ENCODE data around the gene PHYH.
"Not testable (repeated sequence)": the region's sequence is repeated elsewhere in the genome, so short reads cannot be mapped to it uniquely, and the experiment has no call there.

PHYH gene

DNA sequence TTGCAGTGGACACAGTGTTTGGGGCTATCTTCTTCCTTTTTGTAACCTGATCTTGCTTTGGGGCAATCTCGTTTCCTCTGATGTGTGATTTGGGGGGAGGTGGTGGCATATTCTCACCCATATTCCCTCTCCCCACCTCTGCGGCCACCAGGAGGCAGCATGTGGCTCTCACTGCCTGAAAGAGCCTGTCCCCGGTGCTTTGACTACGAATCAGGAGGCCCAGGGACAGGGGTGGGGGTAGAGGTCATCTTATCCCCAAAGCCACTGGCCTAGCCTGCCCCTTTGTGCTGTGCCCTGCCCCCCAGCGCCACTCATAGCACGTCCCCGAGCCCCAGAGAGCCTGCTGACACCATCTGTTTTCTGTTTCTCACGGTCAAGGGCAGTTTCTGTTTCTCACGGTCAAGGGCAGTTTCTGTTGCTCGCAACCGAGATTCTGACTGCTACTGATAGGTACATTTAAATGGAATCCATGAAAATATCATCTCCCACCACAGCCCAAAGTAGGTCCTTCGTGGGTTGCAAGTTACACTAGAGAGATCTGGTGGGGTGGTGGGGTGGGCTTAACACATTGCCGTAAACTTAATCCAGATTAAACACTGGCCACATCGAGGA, 28.2 kb downstream of the PHYH start:
- DNase-seq (ENCODE audit: low spot score): peak; percentile 95

DNA sequence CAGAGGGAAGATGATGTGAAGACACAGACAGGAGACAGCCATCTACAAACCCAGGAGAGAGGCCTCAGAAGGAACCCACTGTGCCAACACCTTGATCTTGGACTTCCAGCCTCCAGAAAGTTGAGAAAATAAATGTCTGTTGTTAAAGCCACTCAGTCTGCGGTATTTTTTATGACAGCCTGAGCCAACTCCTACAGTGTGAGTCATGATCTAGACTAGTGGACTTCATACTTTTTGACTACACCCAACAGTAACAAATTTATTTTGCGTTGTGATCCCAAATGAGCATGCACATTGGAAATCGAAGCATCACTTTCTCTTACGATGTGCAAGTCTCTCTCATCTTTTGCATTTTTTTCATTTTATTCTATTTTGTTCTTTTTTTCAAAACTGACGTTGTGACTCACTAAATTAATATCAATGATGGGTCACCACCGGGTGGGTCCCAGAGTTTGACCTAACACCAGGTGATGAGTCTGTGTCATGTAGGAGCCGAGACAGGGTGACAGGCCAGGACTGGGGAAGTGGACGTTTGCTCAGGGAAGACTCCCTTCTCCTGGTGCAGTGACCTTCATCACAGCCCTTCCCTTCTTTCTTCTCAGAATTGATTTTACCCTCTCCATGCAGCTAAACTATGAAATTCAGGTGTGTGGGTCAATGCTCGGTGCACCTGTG, 28.9 kb downstream of the PHYH start:
- DNase-seq (ENCODE audit: low spot score): no peak

DNA sequence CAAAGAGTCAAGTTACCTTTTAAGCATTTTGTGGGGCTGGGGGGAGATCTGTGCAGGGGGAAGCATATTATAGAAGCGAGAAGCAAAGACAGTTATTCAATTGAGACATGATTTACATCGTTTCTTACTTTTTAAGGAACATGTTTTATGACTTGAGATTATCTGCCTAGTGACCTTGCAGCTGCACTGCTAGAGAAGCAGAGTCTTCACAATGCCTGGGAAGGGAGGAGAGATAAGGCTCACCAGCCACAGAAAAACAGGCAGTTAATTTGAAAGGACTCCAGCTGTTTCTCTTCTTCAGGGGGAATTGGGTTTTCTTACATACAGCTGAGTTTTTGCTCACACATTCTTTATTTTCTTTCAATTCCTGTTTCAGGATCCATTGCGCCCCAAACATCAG, 31.0 kb downstream of the PHYH start:
- no peak for DNase-seq (ENCODE audit: low spot score)

DNA sequence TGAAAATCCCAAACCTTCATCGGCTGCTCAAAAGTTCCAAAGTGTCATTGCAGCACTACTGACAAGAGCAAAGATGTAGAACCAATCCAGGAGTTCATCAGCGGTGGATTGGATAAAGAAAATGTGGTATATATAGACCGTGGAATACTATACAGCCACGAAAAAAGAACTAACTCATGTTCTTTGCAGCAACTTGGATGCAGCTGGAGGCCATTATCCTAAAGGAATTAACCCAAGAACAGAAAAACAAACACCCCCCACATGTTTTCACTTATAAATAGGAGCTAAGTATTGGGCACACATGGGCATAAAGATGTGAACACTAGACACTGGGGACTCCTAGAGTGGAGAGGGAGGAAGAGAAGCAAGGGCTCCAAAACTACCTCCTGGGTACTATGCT, 31.6 kb downstream of the PHYH start:
- DNase-seq (ENCODE audit: low spot score): no peak

DNA sequence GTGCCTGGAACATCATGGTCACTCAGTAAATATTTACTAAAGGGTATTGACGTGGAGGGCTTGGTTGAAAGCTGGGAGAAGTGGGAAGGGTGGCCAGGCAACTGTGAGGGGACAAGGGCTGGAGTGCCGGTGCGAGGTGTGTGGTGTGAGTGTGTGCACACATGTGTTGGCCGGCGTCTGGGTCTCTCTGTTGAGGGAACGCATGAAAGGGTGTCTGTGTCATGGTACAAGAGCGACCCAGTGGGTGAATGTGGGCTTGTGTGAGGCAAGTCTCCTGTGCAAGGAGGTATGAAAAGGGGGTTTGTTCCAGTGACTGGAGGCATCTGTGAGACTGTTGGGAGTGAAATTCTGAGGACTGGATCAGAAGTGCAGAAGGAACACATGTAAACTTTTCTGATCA, 36.3 kb downstream of the PHYH start:
- no peak for DNase-seq (ENCODE audit: low spot score)

DNA sequence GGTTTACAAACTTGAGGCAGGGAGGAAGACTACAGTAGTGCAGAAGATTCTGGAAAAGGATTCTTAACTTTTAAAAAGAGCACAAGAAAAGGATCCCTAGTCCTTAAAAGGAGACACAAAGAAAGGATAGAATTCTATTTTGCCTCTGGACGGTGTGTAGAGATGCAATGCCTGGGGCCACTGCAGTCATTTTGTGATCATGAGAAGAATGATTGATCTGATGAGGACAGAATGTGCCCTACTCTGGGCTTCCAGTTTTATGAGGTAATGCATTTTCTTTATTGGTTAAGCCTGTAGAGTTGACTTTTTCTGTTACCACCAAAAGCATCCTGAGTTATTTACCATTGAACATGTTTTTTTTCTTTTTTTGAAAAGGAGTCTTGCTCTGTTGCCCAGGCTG, 37.4 kb downstream of the PHYH start:
- no peak for DNase-seq (ENCODE audit: low spot score)

DNA sequence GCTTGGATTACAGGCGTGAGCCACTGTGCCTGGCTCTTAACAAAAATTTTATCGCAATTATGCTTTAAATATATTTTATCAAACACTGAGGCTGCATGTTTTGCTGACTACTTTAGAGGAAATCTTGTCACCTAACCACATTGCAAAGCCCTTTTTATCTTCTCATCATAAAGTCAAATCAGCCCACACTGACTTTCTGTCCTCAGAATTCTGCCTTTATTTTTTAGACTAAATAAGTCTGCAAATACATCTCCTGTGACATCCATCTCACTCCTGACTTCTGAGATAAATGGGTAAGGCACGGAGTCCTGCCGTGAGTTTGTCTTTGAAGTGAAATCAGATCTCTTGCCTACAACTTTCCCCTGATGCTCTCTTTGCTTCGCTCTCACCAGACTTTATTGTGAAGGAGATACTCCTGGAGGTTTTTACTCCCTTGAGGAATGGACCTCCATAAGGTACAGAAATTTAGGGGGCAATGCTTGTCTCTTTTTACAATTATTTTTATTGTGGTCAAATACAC, 42.2 kb downstream of the PHYH start:
- DNase-seq (ENCODE audit: low spot score): no peak

DNA sequence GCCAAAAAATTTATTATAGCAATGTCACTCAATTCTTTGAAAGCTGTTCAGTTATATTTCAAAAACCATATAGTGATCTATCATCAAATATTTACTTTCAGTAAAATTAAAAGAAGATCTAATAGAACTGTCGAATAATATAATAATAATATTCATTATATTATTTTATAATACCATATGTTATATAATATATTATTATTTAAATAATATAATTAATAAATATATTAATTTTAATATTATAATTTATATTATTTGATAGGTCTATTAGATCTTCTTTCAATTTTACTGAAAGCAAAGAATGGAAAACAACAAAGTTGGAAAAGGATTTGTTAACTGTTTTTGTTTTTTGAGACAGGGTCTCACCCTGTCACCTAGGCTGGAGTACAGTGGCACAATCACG, 43.2 kb downstream of the PHYH start:
- no peak for DNase-seq (ENCODE audit: low spot score)

DNA sequence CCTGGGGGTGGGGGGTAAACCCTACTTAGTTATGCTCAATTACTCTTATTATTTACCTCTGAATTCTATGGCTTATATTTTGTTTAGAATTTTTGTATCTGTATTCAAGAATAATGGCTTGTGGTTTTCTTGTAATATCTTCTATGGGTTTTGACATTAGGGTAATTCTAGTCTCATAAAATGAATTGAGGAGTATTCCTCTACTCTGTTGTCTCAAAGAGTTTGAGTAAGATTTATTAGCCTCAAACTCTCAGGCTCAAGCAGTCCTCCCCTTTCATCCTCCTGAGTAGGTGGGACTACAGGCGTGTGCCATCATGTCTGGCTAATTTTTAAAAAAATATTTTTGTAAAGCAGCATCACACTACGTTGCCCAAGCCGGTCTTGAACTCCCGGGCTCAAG, 46.1 kb downstream of the PHYH start:
- DNase-seq (ENCODE audit: low spot score): no peak

DNA sequence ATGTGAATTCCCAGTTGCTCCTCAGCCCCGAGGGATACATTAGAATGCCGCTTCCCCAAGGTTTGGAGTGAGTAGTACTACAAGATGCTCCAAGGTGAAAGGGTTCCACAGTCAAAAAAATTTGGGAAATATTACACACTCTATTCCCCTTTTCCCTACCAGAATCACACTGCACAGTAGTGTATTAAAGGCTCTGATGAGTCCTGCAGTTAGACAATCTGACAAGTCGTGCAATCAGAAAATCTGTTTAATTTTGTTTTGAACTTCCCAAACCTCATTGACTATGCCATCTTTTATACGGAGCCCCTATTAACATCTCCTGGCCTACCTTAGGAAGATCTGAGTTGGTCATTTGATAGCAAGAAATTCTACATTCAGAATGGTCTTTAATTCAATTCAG, 52.1 kb downstream of the PHYH start:
- no peak for DNase-seq (ENCODE audit: low spot score)

DNA sequence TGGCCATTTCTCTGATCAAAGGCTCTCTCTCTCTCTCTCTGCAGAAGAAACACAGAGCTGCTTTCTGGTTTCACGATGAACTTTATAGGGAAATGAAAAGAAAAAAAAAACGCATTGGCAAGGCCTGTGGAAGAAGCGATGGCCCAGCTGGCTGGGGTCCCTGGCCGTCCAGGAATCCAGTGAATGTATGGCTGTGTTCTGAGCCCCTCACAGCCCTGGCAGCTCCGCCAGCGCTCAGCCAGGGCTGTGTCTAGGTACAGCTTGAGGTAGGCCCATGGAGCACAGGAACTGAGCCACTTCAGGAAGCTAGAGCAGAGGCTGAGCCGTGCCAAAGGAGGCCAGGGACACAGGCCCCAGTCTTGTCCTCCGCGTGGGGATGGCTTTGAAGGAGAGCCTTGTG, 52.6 kb downstream of the PHYH start:
- no peak for DNase-seq (ENCODE audit: low spot score)

DNA sequence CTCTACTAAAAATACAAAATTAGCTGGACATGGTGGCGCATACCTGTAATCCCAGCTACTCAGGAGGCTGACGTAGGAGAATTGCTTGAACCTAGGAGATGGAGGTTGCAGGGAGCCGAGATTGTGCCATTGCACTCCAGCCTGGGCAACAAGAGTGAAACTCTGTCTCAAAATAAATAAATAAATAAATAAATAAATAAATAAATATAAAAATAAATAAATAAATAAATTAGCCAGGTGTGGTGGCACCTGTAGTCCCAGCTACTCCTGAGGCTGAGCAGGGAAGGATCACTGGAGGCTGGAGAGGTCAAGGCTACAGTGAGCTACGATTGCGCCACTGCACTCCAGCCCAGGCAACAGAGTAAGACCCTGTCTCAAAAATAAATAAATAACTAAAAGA, 57.6 kb downstream of the PHYH start:
- DNase-seq (ENCODE audit: low spot score): not testable (repeated sequence)

DNA sequence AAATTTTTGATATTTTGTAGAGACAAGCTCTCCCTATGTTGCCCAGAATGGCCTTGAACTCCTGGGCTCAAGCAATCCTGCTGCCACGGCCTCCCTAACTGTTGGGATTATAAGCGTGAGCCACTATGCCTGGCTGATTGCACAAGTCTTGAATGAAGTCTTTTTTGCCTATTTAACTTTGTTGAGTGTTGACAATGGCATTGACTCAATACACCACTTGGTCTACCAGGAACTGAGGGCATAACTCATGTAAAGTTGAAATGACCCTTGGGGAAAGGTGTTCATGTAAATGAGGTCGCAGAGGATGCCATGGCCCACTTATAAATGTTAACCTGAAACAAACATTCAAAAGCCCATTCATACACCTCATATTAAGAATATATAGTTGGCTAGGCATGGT, 58.3 kb downstream of the PHYH start:
- no peak for DNase-seq (ENCODE audit: low spot score)

DNA sequence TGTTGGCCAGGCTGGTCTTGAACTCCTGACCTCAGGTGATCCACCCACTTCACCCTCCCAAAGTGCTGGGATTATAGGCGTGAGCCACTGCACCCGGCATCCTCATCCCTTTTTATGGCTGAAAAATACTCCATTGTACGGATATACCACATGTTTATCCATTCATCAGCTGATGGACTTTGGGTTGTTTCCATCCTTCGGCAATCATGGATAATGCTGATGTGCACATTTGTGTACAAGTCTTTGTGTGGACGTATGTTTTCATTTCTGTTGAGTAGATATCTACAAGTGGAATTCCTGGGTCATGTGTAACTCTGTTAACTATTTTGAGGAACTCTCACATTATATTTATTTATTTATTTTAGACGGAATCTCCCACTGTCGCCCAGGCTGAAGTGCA, 59.9 kb downstream of the PHYH start:
- no peak for DNase-seq (ENCODE audit: low spot score)

DNA sequence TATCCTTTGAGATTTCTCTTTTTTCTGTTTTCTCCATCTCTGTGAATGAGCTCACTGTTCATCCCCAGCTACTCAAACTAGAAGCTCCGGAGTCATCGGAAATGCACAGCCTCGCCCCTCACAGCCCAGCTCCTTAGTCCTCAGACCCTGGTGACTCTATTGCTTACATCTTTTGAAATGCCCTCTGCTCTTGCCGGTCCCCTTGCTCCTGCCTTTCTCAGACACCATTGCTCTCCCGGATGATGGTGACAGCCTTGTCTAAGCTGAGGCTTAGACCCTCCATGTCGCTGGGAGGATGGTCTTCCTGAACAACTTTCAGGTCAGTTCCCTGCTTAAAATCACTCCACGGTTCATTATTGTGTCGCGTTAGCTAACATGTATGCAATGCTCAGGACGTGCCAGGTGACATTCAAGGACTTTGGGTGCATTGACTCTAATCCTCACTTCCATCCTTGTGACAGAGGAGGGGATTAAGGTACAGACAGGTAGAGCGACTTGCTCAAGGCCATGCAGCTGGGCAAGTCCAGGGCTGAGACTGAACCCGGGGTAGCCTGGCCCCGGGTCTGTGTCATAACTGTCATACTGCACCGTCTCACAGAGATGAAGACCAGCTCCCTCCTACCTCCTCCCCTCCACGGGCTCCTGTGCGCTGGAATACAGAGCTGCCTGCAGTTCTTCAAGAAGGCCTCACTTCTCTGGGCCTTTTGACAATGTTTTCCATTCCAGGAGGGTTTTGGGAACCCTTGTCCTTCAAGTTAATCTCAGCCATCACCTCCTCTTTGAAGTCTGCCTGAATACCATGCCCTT, 61.4 kb downstream of the PHYH start:
- DNase-seq (ENCODE audit: low spot score): no peak

DNA sequence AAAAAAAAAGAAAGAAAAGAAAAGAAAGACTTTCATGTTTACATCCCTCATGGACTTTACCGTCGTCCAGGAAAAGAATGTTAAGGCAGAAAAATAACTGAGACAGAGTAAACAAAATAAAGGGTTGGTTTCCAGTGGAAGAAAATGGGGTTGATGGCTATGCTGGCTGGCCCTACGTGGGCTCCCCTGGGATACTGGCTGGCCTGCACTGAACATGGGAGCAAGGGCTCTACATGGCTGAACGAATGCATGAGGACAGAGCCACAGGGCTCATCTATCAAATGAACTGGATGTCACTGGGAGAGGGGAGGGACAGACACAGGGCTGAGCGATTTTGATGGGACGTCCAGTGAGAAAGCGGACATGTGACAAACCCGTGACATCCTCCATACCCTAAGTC, 63.2 kb downstream of the PHYH start:
- no peak for DNase-seq (ENCODE audit: low spot score)

DNA sequence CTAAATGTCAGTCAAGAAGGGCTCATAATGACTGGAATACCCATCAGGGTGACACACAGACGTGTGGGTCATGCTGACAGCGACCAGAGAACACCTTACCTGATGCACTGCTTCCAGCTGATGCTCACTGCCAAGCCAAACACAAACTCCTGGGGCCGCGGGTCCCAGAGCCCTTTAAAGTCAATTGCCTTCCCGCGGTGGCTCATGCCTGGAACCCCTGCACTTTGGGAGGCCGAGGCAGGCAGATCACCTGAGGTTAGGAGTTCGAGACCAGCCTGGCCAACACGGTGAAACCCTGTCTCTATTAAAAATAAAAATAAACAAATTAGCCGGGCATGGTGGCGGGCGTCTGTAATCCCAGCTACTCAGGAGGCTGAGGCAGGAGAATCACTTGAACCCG, 65.1 kb downstream of the PHYH start:
- not testable (repeated sequence) for DNase-seq (ENCODE audit: low spot score)

DNA sequence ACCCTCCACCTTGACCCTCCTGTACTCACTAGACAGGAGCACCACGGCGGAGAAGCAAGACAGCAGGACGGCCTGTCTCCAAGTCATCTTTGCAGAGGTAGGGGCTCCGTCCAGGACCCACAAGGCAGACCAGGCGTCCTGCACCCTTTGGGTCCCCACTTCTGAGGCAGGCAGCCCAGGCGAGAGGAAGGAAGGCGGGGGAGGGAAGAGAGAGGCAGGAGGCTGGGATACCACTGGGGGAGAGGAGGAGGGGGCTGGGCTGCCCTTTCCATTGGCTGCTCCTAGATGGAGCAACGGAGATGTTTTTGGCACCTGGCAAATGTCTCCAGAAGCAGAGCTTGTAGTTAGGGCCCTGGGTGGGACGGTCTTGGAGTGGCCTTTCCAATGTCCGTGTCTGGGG, 65.7 kb downstream of the PHYH start, which contains the start of gene UCMA:
Gene UCMA (minus strand): TSS at position 203 of the 400 bp plus-strand sequence. CDS start 116 bp downstream, at position 87.
- DNase-seq (ENCODE audit: low spot score): no peak

DNA sequence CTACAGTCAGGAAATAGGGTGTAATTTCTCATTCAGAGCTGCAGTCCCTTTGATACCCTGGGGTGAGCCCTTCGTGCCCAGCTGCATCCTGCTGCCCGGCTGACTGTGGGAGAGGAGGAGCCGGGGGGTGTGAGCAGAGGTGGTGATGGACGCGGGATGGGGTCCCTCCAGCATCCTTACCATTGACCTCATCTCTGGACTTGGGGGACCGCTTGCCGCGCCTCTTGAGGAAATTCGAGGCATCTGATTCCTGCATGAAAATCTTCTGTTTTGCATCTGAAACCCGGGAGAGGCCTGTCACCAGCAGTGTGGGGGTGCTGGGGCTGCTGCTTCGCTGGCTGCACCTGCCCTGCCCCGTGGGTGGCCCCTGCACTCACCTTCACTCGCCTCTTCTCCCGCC, 66.5 kb downstream of the PHYH start:
- DNase-seq (ENCODE audit: low spot score): no peak

DNA sequence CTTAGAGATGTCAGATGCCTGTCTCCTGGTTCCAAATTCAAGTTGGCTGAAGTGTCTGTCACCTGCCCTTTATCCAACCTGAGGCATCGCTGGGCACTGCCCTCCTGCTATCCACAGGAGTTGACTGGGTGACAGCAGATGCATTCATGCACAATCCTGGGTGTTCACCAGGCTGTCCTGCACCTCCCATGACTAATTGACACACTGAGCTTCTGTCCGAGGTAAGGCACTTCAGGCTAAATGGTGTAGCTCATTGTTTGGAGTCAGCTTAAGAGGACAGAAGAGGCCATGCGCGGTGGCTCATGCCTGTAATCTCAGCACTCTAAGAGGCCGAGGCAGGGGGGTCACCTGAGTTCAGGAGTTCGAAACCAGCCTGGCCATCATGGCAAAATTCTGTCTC, 68.1 kb downstream of the PHYH start:
- no peak for DNase-seq (ENCODE audit: low spot score)

DNA sequence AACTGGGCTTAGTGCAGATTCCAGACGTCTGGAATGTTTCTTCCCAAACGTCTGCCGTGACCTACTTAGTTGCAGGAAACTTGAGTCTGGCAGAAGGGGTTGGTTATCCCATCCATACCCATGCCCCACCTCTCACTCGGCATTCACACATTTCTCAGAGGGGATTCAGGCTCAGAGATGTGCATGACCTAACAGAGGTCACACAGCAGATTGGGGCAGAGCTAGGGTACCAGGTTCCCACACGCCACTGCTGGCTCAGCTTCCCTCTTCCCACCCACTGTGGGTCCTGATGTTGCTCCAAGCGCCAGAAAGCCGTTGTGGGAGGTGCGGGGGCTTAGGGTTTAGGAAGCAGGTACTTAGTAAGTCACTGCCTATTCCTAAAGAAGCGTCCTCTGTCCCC, 68.7 kb downstream of the PHYH start:
- no peak for DNase-seq (ENCODE audit: low spot score)

Data from HuH-7 (cell line).